Activated CD4-positive, alpha-beta T cell treated with anti-CD3 and anti-CD28 coated beads, Interleukin-2, Interleukin-4, amounts not matched to agents 100 ng/mL and 50 ng/mL, durations not matched to agents 16 hours and 8 hours (primary cell): ENCODE data around the gene GATC.

Source experiments
- DNase-seq: peaks from one replicate; pipeline ENCODE4 v3.0.0-alpha.2; 2020; ENCODE audit warnings: low spot score

Gene GATC, protein sequence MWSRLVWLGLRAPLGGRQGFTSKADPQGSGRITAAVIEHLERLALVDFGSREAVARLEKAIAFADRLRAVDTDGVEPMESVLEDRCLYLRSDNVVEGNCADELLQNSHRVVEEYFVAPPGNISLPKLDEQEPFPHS

DNA sequence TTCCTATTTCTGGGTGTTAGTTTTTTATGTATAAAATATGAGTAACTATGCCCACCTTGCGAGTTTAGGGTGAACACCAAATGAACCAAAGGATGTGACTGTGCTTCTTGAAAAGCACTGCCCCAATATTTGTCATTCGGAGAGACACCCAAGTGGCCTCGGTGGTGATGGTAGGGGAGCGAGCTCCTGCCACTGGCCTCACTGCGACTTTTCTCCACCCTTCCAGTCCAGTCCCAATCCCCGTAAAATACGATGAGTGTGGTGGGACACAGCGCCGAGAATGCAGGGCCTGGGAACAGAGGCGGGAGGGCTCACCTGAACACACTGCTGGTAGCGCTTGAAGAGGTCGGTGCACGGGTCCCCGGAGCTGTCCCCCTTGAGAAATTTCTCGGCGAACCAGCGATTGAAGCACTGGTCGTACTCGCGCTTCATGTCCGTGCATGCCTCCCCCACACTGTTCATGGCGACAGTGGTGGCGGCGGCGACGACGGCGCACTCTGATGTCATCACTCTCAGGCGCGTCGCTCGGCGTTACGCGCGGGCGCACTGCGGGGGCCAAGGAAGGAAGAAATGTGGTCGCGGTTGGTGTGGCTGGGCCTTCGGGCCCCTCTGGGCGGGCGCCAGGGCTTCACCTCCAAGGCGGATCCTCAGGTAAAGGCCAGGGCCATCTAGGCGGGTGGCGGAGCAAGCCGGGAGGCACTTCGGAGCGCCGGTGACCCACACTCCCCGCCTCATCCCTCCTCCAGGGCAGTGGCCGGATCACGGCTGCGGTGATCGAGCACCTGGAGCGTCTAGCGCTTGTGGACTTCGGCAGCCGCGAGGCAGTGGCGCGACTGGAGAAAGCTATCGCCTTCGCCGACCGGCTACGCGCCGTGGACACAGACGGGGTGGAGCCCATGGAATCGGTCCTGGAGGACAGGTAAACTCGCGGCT, at the start of gene GATC, which contains the start of gene TRIAP1:
TSS of gene GATC (plus strand) at position 534 of the 933 bp plus-strand sequence. CDS start at position 571, 37 bp downstream.
TSS of gene TRIAP1 (minus strand) at position 474 of the 933 bp plus-strand sequence. CDS start at position 462, 12 bp downstream.
- DNase-seq: peak; percentile 87

DNA sequence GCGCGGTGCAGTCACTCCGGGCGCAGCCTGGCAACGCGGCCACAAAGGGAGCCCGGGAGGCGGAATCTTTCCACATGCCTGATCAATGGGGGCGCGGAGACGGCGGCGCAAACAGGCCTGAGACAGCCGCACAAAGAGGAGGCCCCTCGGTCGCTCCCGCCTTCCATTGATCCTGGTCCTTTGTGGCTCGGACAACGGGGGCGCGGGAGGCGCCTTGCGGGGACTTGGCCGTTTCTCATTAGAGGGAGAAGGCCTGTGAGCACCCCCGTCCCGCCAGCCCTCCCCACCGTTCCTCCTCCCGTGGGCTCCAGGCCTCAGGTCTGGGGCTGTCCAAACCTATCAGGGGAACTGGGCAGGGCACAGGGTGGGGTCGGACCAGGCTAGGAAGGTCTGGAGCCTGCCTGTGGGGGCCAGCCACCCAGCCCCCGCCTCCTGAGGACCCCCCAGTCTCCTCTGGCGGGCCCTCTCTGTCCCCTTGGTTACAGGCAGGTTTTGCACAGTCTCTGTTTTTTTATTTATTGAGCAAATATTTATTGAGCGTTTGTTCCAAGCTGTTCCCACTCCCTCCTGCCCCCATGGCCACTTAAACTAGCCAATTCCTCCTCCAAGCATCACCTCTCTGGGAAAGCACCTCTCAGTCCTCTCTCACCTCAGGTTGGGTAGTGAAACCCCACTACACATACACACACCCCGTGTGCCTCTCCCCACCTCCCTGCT, 48.3 kb upstream of the GATC start:
- DNase-seq: no peak

DNA sequence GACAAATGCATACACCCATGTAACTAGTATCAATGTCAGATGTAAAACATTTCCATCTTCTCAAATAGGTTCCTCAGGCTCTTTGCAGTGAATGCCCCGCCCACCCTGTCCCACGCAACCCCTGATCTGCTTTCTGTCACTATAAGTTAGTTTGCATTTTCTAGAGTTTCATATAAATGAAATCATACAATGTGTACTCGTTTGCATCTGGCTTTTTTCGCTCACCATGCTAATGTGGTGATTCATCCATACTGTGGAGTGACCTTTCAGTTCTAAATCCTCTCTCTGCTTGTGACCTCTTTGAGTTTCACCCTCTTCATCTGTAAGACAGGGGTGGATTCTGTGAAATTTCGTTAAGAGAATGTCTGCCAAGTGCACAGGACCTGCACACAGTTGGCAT, 46.7 kb upstream of the GATC start:
- DNase-seq: no peak

DNA sequence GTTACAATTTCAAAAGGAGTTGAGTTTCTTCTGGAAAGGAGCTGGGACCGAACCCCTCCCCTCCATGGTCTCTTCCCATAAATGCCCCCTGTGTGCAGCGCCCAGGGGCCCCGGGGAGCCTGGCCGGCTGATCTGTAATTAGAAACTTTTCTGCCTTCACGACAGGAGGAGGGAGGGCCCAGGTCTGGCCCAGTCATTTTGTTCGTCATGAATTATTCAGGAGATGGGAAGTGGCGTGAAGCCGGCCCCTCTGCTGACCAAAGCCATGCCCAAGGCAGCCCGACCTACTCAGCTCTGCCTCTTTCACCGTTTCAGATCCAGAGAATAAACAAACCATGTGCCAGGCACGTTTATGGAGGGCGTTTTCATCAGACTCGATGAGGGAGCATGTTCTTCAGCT, 44.0 kb upstream of the GATC start:
- DNase-seq: no peak

DNA sequence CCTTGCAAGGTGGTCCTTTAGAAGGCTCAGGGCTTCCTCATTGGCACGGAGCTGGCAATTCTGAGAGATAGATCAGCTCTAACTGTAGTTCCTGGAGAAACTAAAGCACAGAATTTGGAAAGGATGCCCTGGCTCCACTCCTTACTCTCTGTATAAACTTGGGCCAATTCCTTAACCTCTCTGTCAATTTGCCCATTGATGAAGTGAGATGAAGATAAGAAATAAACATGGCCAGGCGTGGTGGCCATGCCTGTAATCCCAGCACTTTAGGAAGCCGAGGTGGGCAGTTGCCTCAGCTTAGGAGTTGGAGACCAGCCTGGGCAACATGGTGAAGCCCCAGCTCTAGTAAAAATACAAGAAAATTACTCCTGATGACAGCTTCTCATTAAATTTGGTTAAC, 42.4 kb upstream of the GATC start:
- DNase-seq: no peak

DNA sequence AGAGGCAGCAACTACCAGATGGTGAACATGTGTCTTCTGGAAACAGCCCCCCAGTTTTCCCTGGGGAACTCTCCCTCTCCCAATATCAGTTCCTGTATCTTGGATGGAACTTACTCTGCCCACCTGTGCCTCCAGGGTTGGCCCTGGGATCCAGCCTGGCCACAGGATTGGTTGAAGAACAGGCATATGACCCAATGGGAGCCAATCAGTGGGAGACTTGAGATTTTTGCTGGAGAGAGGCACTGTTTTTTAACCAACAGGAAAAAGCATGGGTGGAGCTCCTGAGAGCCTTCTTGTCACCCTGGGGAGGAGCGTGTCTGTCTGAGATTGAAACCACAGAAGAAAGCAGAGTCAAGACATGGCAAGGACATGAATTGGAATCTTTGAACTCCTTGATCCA, 42.0 kb upstream of the GATC start:
- no peak for DNase-seq

DNA sequence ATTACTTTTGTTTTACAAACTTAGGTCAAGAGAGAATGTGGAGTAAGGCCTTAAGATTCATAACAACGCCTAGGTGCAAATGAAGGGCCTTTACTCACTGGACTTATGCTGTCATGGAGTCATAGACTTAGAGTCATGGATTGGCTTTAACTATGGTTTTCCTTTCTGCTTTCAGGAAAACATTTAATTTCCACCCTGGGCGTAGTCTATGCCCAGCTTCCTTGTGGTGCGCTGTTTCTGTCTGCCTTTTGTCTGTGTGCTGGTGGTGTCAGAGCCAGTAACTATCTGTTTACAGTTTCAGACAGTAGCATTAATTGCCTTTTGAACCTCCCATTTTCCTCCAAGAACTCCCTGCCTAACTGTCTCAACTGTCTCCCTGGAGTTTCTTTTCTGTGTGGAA, 40.2 kb upstream of the GATC start:
- no peak for DNase-seq

DNA sequence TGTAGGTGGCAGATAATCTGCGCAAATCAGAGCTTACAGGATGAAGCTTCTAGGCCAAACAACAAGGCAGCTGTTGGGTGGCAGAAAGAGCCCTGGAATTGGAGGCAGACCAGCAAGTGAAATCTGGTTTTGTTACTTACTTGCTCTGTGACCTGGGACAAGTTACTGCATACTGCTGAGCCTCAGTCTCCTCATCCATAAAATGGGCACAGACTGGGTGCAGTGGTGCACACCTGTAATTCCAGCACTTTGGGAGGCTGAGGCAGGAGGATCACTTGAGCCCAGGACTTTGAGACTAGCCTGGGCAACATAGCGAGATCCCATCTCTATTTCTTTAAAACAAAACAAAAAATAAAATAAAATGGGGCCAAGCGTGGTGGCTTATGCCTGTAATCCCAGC, 39.7 kb upstream of the GATC start:
- no peak for DNase-seq

DNA sequence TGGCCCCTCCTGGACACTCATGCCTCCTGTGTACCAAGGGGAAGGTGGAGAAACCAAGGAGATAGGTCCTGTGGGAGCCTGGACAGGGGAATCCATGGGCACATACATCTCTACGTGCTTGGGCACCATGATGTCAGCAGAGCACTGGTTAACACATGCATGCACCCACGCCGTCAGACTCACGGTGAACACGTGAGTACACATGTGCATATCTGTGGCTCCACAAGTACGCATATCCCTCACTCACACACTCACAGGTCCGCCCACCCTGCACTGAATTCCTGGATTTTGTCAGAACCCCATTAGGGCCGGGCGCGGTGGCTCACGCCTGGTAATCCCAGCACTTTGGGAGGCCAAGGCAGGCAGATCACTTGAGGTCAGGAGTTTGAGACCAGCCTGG, 37.5 kb upstream of the GATC start:
- no peak for DNase-seq

DNA sequence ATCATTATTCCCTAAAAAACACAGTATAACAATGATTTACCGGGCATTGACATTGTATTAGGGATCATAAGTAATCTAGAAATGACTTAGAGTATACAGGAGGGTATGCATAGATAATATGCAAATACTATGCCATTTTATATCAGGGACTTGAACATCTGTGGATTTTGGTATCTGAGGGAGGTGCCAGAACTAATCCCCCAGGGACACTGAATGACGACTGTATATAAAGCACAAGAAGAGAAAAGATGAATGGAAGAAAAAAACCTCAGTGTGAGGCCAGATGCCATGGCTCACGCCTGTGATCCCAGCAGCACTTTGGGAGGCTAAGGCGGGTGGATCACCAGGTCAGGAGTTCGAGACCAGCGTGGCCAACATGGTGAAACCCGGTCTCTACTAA, 33.8 kb upstream of the GATC start:
- DNase-seq: no peak

DNA sequence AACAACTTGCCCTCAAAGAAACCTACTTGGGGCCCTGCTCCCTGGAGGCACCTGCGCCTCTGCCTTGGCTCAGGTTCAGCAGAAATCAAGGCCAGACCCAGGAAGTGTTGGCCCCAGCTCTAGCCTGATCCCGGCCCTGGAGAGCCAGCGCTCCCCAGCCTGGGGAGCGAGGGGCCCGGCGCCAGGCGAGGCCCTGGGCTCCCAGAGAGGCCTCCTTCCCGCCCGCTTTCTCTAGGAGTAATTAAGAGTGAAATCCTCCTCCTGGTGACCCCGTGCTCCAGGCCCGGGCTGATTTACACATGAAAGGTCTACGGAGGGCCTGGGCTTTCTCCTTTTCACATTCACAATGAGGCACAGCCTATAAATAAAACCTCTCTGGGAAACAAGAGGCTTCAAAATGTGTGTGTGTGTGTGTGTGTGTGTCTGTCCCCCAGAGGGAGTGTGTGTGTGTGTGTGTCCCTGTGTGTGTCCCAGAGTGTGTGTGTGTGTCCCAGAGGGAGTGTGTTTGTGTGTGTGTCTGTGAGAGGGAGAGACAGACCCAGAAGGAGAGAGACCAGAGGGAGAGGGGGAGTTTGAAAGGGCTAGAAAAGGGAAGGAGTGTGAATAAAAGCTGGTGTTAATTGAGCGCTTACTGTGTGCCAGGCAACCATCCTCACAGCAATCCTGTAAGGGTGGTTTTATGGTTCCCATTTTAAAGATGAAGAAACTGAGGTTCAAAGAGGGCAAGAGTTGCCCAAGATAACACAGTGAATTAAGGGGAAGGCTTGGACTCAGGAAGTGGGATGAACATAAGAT, 32.1 kb upstream of the GATC start:
- DNase-seq: no peak

DNA sequence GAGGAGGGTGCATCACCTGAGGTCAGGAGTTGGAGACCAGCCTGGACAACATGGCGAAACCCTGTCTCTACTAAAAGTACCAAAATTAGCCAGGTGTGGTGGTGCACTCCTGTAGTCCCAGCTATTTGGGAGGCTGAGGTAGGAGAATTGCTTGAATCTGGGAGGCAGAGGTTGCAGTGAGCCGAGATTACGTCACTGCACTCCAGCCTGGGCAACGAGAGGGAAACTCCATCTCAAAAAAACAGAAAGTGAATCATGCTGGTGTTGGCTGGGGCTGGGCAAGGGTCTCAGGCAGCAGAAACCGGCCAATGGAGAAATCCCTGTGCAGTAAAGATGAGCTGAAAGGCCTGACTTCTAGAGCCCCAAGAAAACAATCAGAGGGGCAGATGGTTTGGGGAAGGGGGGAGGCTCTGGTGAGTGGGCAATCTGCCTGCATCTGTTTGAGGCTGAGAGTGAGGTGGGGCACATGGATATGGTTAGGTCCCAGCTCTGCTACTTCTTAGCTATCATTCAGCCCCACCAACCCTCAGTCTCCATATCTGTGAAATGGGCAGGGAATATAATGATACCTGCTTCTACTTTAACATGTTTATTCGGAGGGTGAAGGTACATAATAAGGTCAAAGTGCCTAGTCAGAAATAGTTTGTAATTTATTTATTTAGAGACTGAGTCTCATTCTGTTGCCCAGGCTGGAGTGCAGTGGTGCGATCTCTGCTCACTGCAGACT, 29.6 kb upstream of the GATC start:
- no peak for DNase-seq

DNA sequence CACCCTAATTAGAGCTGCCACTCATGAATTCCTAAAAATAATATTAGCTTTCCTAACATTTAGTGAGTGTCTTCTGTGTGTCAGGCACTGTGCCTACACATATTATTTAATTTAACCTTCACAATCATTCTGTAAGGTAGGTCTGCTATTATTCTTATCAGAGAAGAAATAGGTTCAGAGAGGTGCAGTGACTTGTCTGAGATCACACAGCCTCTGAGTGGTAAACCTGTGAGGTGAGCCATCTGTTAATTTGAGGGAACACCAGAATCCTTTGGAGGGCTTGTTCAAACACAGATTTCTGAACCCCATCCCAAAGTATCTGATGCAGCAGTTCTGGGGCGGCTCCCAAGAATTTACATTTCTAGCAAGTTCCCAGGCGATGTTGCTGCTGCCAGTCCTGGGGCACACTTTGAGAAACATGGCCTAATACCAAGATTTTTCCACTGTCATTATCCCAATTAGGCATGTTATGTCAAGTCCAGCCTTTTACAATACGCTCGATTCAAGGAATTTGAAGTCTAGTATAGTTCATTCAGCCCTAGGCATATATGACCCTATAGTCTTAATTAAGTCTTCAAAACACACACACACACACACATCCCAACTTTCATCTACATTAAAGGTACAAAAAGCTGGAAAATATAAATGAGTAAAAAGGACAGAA, 28.2 kb upstream of the GATC start:
- no peak for DNase-seq

DNA sequence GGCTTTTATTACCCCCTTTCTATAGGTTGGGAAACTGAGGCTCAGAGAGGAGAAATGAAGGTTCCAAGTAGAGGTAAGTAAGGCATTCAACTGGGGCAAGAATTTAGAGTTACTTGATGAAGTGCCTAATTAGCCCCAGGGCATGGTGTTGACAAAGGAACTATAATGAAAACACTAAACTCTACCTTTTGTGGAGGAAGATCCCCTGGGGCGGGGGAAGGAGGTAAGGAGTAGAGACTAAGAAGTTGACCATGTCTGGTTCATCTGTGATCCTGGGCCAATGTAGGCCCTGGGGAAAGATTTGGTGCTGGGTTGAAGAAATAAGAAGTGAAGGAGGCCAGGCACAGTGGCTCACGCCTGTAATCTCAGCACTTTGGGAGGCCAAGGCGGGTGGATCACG, 24.5 kb upstream of the GATC start:
- no peak for DNase-seq

DNA sequence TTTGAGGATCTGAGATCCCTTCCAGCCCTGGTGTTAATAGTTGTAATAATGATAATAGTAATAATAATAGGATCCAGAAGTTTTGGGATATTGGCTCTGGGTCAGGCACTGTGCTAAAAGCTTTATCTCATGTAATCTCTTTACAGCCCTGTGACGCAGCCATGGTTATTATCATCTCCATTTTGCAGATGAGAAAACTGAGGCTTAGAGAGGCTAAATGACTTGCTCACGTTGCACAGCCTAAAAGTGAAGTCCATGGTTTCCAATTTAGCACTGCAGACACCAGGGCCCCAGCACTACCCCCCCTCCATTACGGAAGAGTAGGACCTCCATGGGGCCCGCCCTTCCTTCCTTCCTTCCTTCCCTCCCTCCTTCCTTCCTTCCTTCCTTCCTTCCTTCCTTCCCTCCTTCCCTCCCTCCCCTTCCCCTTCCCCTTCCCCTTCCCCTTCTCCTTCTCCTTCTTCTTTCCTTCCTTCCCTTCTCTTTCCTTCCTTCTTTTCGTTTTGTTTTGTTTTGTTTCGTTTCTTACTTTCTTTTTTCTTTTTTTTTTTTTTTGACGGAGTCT, 23.3 kb upstream of the GATC start:
- DNase-seq: no peak

DNA sequence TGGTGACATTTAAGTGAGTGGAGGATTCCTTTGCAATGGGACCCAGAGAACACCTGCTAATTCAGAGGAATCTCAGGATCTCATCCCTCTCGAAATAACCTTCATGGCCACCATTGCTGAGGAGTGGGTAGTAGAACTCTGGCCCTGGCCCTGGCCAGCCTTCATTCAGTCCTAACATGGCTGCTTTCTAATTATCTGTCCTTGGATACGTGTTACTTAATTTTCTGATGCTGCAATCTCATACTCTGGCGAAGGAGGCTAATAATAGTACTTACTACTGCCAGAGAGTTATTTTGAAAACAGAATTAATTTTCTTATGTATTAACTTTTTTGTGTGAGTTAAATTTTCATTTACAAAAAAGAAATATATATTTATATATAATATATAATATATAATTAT, 20.4 kb upstream of the GATC start:
- DNase-seq: no peak

DNA sequence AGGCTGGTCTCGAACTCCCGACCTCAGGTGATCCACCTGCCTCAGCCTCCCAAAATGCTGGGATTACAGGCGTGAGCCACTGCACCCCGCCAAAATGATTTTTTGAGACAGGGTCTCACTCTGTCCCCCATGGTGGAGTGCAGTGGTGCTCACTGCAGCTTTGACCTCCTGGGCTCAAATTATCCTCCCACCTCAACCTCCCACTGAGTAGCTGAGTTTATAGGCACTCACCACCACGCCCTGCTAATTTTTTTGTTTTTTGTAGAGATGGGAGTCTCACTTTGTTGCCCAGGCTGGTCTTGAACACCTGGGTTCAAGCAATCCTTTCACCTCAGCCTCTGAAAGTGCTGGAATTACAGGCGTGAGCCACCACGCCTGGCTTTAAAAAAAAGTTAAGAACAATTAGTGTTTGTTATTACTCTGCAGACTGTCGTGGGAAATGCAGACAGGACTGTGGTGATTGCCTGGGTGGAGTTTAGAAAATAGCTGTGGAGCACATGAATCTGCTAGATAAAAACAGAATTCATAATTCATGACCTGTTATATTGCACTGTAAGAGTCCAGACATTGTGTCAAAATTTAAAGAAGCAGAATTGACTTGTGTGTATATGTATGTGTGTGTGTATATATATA, 17.5 kb upstream of the GATC start:
- no peak for DNase-seq

DNA sequence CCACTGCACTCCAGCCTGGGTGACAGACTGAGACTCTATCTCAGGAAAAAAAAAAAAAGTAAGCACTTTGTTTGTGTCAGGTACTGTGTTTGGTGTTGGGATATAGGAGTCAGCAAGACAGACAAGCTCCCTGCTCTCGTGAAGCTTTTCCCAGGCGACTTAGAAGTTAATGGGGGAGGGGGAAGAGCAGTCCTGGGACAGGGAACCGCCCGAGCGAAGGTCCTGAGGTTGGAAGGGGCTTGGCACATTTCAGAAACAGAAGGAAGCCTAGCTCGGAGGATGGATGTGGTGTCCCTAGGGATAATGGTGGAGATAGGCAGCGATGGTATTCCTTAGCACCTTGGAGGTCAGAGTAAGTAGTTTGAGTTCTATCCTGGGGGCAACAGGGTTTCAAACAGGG, 16.9 kb upstream of the GATC start:
- no peak for DNase-seq

DNA sequence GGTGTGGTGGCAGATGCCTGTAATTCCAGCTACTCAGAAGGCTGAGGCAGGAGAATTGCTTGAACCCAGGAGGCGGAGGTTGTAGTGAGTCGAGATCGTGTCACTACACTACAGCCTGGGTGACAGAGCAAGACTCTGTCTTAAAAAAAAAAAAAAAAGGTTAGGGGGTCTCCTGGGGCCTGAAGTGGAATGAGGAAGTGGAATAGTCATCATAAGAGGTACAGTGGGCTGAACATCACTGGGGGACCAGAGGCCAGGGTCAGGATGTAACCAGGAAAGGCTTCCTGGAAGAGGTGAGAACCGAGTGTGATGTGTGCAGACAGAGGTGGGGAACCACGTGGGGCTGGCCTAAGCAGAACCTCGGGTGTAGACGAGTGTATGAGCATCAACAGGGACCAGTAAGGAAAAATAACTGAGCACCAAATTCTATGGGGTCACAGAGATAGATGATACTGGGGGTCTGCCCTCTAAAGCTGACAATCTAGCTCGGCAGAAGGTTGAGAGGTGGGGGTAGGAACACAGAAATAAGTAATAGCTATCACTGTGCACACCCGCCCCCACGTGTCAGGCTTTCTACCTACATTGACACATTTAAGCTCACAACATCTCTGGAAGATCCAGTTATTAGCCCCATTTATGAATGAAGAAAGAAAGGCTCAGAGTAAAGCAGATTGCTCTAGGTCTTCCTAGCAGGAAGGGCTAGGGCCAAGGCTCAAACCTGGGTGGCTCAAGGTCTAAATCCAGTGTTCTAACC, 13.3 kb upstream of the GATC start:
- no peak for DNase-seq
